IMR-90 (cell line): ENCODE data around the gene KDM5B. TPM values are rescaled to one million over a fixed set of nuclear protein-coding genes. Genes with fewer than 3 reads are reported as not detected.

Experiments used
- ATAC-seq: fragments of 200-7000 bp; cut with Tn5 transposase; 2 replicates; pipeline ENCODE4 v1.9.1; 2020; ENCODE audit warnings: low read depth, mild to moderate bottlenecking, moderate library complexity
- BruUV-seq: library from RNA; stranded (reverse); fragments of 400-500 nt; replicated peaks from 2 replicates; lab custom pipeline; 2021; lab: Mats Ljungman, UMichigan
- CTCF ChIA-PET: fragments of 300-600 bp; formaldehyde crosslinking; extraction: SDS; loops from one replicate; lab custom pipeline; 2021; ENCODE audit warnings: antibody characterized with exemption; lab: Yijun Ruan, JAX
- POLR2A ChIA-PET: fragments of 300-600 bp; sonication (Branson Sonifier 250); formaldehyde crosslinking; loops from one replicate; lab custom pipeline; 2022; ENCODE audit warnings: antibody characterized with exemption; ENCODE audit not compliant: unreplicated experiment; lab: Charles Lee
- DNase-seq: peaks from one replicate; pipeline ENCODE4 v3.0.0; 2013
- H2AFZ ChIP-seq: replicated peaks from 2 replicates; pipeline ENCODE3; 2013; ENCODE audit warnings: low read length, mild to moderate bottlenecking; ENCODE audit not compliant: poor library complexity
- H2AK5ac ChIP-seq: 2 replicates; pipeline ENCODE4 v1.6.1; 2013; ENCODE audit warnings: low read depth, low read length, inconsistent platforms
- H2AK9ac ChIP-seq: replicated peaks from 2 replicates; pipeline ENCODE3; 2013; ENCODE audit warnings: mild to moderate bottlenecking, low read depth, low read length, moderate library complexity; ENCODE audit not compliant: poor library complexity
- H2BK120ac ChIP-seq: 2 replicates; pipeline ENCODE4 v1.6.1; 2013; ENCODE audit warnings: low read depth, low read length, inconsistent platforms
- H2BK15ac ChIP-seq: 3 replicates; pipeline ENCODE4 v1.6.1; 2013; ENCODE audit warnings: low read depth, low read length, inconsistent platforms
- H2BK20ac ChIP-seq: 2 replicates; pipeline ENCODE4 v1.6.1; 2013; ENCODE audit warnings: low read depth, mild to moderate bottlenecking, inconsistent platforms, low read length, moderate library complexity
- H2BK5ac ChIP-seq: 2 replicates; pipeline ENCODE4 v1.6.1; 2013; ENCODE audit warnings: mild to moderate bottlenecking, low read depth, low read length, inconsistent platforms; ENCODE audit not compliant: poor library complexity, severe bottlenecking
- H3K14ac ChIP-seq: replicated peaks from 2 replicates; pipeline ENCODE4 v1.6.1; 2013; ENCODE audit warnings: low read depth, low read length, inconsistent platforms
- H3K18ac ChIP-seq: 2 replicates; pipeline ENCODE4 v1.6.1; 2013; ENCODE audit warnings: low read depth, low read length, control low read depth
- H3K23ac ChIP-seq: 2 replicates; pipeline ENCODE4 v1.6.1; 2013; ENCODE audit warnings: low read depth, low read length, inconsistent platforms
- H3K27ac ChIP-seq: 2 replicates; pipeline ENCODE4 v1.5.1; 2013; ENCODE audit warnings: mild to moderate bottlenecking, control low read depth, low read length; ENCODE audit not compliant: insufficient read depth
- H3K27me3 ChIP-seq: 2 replicates; pipeline ENCODE4 v1.6.1; 2013; ENCODE audit warnings: low read length; ENCODE audit not compliant: control insufficient read depth, insufficient read depth
- H3K36me3 ChIP-seq: 2 replicates; pipeline ENCODE4 v1.6.1; 2013; ENCODE audit warnings: low read length, mixed read lengths; ENCODE audit not compliant: control insufficient read depth, insufficient read depth
- H3K4ac ChIP-seq: 2 replicates; pipeline ENCODE4 v1.6.1; 2013; ENCODE audit warnings: low read depth, low read length, inconsistent platforms
- H3K4me1 ChIP-seq: 2 replicates; pipeline ENCODE4 v1.6.1; 2013; ENCODE audit warnings: low read length, mixed read lengths; ENCODE audit not compliant: control insufficient read depth, insufficient read depth
- H3K4me2 ChIP-seq: 2 replicates; pipeline ENCODE4 v1.6.1; 2013; ENCODE audit warnings: low read depth, mild to moderate bottlenecking, control low read depth, low read length, moderate library complexity
- H3K4me3 ChIP-seq: 2 replicates; pipeline ENCODE4 v1.5.1; 2013; ENCODE audit warnings: low read depth, mild to moderate bottlenecking, control low read depth, low read length, moderate library complexity; ENCODE audit not compliant: insufficient read depth
- H3K56ac ChIP-seq: 2 replicates; pipeline ENCODE4 v1.6.1; 2013; ENCODE audit warnings: low read length, inconsistent platforms; ENCODE audit not compliant: insufficient read depth; ENCODE audit errors: extremely low read depth
- H3K79me1 ChIP-seq, 2 experiments: 2 replicates each; pipeline ENCODE4 v1.6.1; 2013; ENCODE audit warnings: low read length in 2 of 2, inconsistent platforms in 1 of 2, low read depth in 1 of 2
- H3K9ac ChIP-seq: 2 replicates; pipeline ENCODE4 v1.6.1; 2013; ENCODE audit warnings: low read depth, low read length, control low read depth
- H3K9me1 ChIP-seq: 2 replicates; pipeline ENCODE4 v1.6.1; 2013; ENCODE audit warnings: low read length, inconsistent platforms; ENCODE audit not compliant: insufficient read depth
- H3K9me3 ChIP-seq: 2 replicates; pipeline ENCODE4 v1.6.1; 2013; ENCODE audit warnings: low read length; ENCODE audit not compliant: control insufficient read depth, insufficient read depth
- H4K20me1 ChIP-seq: 2 replicates; pipeline ENCODE4 v1.6.1; 2013; ENCODE audit warnings: low read length, inconsistent platforms; ENCODE audit not compliant: insufficient read depth
- H4K5ac ChIP-seq: 2 replicates; pipeline ENCODE4 v1.6.1; 2013; ENCODE audit warnings: mild to moderate bottlenecking, low read depth, low read length, control low read depth
- H4K8ac ChIP-seq, 2 experiments: 2 replicates each; pipeline ENCODE4 v1.6.1; 2013; ENCODE audit warnings: low read depth in 2 of 2, low read length in 2 of 2, control low read depth in 1 of 2, inconsistent platforms in 1 of 2
- H4K91ac ChIP-seq: 2 replicates; pipeline ENCODE4 v1.6.1; 2013; ENCODE audit warnings: low read depth, low read length, inconsistent platforms; ENCODE audit not compliant: insufficient read depth
- CEBPB ChIP-seq: IDR thresholded peaks from 2 replicates; pipeline ENCODE4 v1.6.1; 2012; ENCODE audit warnings: low read depth, low read length, improper control_type of control experiment
- NFE2L2 ChIP-seq: fragments of 150-350 bp; IDR thresholded peaks from 2 replicates; pipeline ENCODE4 v1.6.1; 2016; ENCODE audit warnings: low read depth, mild to moderate bottlenecking, low read length
- RAD21 ChIP-seq: IDR thresholded peaks from 2 replicates; pipeline ENCODE4 v1.6.1; 2012; ENCODE audit warnings: low read length, improper control_type of control experiment
- RCOR1 ChIP-seq: IDR thresholded peaks from 2 replicates; pipeline ENCODE4 v1.6.1; 2012; ENCODE audit warnings: mild to moderate bottlenecking, low read length, improper control_type of control experiment; ENCODE audit not compliant: insufficient replicate concordance
- RFX5 ChIP-seq: IDR thresholded peaks from 2 replicates; pipeline ENCODE4 v1.8.0; 2012; ENCODE audit warnings: low read depth, mild to moderate bottlenecking, low read length, moderate library complexity
- SMC3 ChIP-seq: fragments of 150-350 bp; IDR thresholded peaks from 2 replicates; pipeline ENCODE4 v1.6.1; 2016; ENCODE audit warnings: low read depth, mild to moderate bottlenecking, antibody characterized with exemption, low read length, moderate library complexity
- WGBS, 2 experiments: methylation state at CpG; one replicate each; pipeline versions ENCODE4 v1.1.5 to v1.1.7; 2013; ENCODE audit warnings: missing lambda C conversion rate in 2 of 2; ENCODE audit not compliant: insufficient read length in 1 of 2; ENCODE audit errors: extremely low coverage in 2 of 2; 5-methylcytosine and 5-hydroxymethylcytosine counted together
- dilution Hi-C: fragments of 300-500 bp; cut with HindIII; formaldehyde crosslinking; loops from one replicate; pipeline ENCODE4 v1.14.3; 2018; ENCODE audit warnings: low sequenced_read_pairs; ENCODE audit not compliant: unreplicated experiment
- in situ Hi-C: fragments of 300-500 bp; cut with MboI; formaldehyde crosslinking; loops from 3 replicates; pipeline ENCODE4 v1.14.3; 2019; ENCODE audit warnings: low sequenced_read_pairs, inconsistent platforms, mixed read lengths
- intact Hi-C: fragments of 100-400 bp; cut with micrococcal nuclease; formaldehyde crosslinking; loops from 2 replicates; pipeline ENCODE4 v1.10.0; 2022
- polyA plus RNA-seq, 3 experiments: library from polyadenylated mRNA; depleted of rRNA; stranded (reverse); fragments of >200 nt; gene quantifications; 2 replicates each; pipeline ENCODE4 v1.2.3, GENCODE V29; 2012; ENCODE audit warnings: low replicate concordance in 1 of 3
- total RNA-seq: library from RNA; depleted of rRNA; stranded (reverse); fragments of >200 nt; gene quantifications from 2 replicates; pipeline ENCODE4 v1.2.3, GENCODE V29; 2012

The KDM5B gene
- total and polyA plus RNA-seq, 2 of the 4 experiments (the other 2 are of a cell fraction): 28.8 to 82.1 TPM

DNA sequence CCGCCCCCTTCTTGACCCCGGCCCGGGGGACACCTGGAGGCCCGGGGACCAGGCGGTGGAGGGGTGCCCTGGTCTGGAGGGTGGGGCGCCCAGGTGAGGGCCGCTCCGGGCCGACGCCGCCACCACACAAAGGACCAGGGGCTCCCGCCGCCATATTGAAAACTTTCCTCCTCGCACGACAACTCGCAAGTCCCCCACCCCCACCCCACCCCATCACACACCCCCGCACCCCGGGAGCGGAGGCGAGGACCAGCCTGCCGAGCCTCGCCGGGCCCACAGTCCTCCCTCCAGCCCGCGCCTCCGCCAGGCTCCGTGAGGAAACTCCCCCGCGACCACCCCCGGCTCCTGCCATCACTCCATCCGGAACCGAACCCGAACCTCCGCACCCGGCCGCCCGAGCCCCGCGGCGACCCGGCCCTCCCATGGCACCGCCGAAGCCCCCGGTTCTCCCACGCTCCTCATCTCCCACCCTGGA, 733 bp downstream of the KDM5B start:
- no peak overlapping the region for H3K4me2 ChIP-seq
- H3K4ac ChIP-seq: peak overlapping the region; percentile 82
- H2BK5ac ChIP-seq: peak overlapping the region; percentile 94
- H3K14ac ChIP-seq: no peak overlapping the region; the same call in 1 of the 2 replicates
- H3K56ac ChIP-seq: peak overlapping the region; percentile 48; the same call in 1 of the 2 replicates
- peak overlapping the region; percentile 74 for H3K9ac ChIP-seq
- DNase-seq: peak; percentile 34
- H3K9me3 ChIP-seq: no peaks in the 10 kb centered on the region
- in situ Hi-C loops (no loop called here), intact Hi-C loops (loop anchor here (5.0 kb wide), 1 partner anchor 40 kb away; no protein-coding TSS in a partner anchor), dilution Hi-C loops (no loop called here)
- TF ChIP-seq SMC3: no peak
- no peak for TF ChIP-seq RFX5
- TF ChIP-seq RCOR1: no peak
- TF ChIP-seq NFE2L2: no peak
- no peak for TF ChIP-seq CEBPB
- TF ChIP-seq RAD21: no peak
- H2AK5ac ChIP-seq: peak overlapping the region; percentile 48; the same call in 1 of the 2 replicates
- H2AK9ac ChIP-seq: peak overlapping the region; percentile 96
- no peak overlapping the region for H4K91ac ChIP-seq
- no TSS peak for BruUV-seq
- no CpG with 5 or more reads among the region's 45 CpGs for WGBS, 2 experiments
- H4K8ac ChIP-seq: 0 out of 4 replicates have a peak overlapping the region, but pooled peaks of 1 of the 2 experiments have one; percentile 17
- peaks cover 4 to 58% of the 10 kb centered on the region in 2 experiments; a peak in 3 of 4 replicates for H3K79me1 ChIP-seq
- peak overlapping the region; percentile 45; the same call in 1 of the 2 replicates for H4K5ac ChIP-seq
- POLR2A ChIA-PET: interaction anchor here (0.6 kb wide), 2 partner anchors 302 to 607 kb away, joined by 3 read pairs; no protein-coding TSS in a partner anchor
- H2BK120ac ChIP-seq: no peak overlapping the region
- H4K20me1 ChIP-seq: peaks cover 44% of the 10 kb centered on the region
- H3K4me1 ChIP-seq: peaks cover 9% of the 10 kb centered on the region
- H3K27ac ChIP-seq: peak overlapping the region; percentile 86
- H3K23ac ChIP-seq: no peak overlapping the region
- peak overlapping the region; percentile 93 for H2AFZ ChIP-seq
- CTCF ChIA-PET: no interaction called here
- H2BK20ac ChIP-seq: no peak overlapping the region
- H3K36me3 ChIP-seq: no peaks in the 10 kb centered on the region
- peak overlapping the region; percentile 100 for H3K4me3 ChIP-seq
- H3K27me3 ChIP-seq: no peaks in the 10 kb centered on the region
- ATAC-seq: peak; percentile 6
- peak overlapping the region; percentile 45; the same call in 1 of the 2 replicates for H3K18ac ChIP-seq
- H2BK15ac ChIP-seq: no peak overlapping the region
- H3K9me1 ChIP-seq: peaks cover 11% of the 10 kb centered on the region
